HG03565 (cell line): ENCODE results near the gene EGFL8.
"Not testable (repeated sequence)": the region's sequence is repeated elsewhere in the genome, so short reads cannot be mapped to it uniquely, and the experiment has no call there.

Source experiments
- ATAC-seq: cut with Tn5 transposase; IDR thresholded peaks from one replicate; pipeline ENCODE4 v1.9.1; 2021; ENCODE audit warnings: mild to moderate bottlenecking, moderate library complexity; ENCODE audit not compliant: unreplicated experiment

EGFL8 gene

DNA sequence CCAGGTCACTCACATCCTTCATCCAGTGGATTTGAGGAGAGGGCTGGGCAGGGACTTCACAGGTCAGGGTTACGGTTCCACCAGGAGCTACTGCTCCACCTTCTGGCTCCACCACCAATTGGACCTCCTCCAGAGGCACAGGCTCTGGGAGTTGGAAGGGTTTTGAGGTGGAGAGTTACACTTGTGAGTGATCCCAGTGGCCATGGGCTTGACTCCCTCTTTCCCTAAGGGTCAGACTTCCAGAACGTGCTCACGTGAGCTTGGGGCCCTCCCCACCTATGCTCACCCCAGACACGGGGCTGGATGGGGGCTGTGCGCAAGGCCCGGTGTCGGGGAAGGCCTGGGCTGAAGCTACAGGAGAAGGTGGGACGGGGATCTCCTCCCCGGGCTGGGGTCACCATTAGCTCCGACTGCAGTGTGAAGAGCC, 18.2 kb downstream of the EGFL8 start:
- ATAC-seq: no peak

DNA sequence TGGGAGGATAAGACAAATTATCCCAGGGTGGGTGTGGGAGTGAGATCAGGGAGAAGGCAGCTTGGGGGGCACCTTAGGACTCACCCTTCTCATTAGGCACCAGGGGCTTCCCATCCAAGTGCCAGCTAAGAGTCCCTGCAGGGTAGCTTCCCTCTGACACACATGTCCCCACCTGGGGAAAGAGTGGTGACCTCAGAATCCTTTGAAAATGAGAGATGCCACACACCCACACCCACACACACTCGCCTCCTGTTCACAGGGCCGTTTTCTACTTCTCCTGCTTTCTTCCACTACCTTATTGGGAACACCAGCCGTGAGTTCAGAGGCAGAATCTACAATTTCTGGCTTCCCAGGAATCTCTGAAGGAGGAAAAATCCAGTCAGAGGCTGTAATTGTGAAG, 18.6 kb downstream of the EGFL8 start:
- no peak for ATAC-seq

DNA sequence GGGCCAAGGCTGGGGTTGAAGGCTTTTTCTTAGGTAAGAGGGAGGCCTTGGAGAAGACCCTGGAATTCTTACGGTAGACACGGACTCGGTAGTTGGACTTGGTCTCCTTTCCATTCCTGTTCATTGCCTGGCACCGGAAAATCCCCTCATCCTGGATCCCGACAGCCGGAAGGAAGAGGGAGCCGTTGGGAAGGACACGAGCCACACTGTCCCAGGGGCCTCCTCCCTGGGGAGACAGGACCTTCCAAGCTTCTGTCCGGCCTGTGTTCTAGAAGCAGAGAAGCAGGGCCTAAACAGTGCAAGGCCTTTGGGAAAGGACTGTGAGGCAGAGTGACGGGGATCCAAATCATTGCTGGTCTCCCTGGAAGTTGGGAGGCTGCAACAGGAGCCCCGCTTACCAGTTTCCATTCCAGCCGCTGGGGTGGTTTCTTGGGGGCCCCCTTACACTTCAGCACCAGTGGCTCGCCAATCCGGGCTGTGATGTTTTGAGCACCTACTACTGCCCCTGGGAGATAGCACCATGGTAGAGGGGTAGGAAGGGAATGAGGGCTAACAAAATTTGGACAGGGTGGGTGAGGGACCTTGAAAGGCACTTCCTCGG, 19.2 kb downstream of the EGFL8 start:
- no peak for ATAC-seq

DNA sequence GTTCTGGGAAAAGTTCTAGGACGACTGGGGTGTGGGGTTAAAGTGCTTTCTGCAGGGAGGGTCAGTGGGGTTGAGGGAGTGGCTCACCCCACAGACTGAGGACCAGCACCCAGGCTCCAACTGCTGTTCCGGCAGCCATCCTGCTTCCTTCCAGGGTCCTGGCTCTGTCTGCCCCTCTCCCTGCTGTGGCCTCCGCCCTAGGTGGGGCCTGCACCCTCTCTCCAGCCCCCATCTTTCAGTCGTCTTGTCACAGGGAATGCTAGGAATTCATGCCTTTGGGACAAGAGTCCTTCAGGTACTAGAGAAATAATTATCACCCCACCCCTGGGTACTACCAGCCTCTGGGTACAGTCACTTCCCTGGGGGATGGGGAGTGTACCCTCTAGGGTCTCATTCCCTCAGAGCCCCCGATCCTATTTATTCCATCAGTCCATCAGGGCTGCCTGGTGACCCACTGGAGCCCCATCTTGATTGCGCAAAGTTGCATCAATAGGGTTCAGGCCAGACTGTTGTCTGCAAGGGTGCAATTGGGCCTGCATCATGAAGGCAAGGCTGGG, 19.8 kb downstream of the EGFL8 start, which contains the start of gene AGER:
TSS of gene AGER (minus strand) at position 170 of the 557 bp plus-strand sequence. CDS start at position 139, 31 bp downstream.
- no peak for ATAC-seq

DNA sequence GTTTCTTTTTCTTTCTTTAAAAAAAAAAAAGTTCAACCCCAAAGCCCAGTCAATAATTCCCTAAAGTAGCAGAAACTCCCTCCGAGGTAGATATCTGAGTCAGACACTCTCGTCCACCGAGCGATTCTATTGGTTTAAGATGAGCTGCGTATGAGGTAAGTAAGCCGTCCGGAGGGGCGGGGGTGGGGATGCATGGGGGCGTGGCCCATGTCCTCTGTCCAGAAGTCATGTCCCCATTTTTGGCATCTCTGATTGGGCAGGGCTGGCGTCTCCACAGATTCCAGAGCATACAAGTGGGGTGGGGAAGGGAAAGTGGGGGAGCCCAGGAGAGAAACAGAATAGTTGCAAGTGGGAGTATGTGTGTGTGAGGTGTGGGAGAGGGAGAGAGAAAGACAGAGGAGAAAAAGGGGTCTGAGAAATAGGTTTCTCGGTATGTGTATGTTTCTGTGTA, 21.3 kb downstream of the EGFL8 start:
- ATAC-seq: not testable (repeated sequence)

DNA sequence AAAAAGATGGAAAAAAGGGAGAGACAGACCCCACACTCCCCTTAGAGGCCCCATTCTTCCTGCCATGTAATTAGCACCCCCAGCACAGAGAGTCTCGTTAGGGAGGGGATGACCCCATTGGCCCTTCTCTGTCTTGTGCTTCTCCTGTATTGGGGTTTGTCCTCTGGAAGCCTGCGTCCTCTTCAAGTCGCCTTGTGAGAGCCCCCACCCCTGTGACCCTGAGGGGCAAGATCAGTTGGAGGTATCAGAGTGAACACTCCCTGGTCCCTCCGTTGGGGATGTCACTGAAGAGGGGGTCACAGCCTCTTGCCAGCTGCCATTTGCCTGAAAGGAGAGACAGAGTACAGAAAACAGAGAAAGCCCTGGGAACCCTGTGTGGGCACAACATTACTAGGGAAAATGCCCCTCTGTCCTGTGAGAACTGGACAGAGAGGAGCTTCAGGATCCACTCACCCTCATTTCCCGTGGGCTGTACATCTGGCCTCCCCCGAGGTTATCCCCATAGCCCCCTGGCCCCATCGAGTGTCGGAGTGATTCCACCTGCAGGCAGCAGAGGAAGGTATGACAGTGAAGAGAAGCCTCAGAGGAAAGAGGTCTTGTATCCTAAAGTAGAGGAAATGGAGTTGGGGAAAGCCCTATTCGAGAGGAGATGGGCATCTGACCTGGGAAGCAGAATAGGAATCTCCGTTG, 21.9 kb downstream of the EGFL8 start:
- not testable (repeated sequence) for ATAC-seq

DNA sequence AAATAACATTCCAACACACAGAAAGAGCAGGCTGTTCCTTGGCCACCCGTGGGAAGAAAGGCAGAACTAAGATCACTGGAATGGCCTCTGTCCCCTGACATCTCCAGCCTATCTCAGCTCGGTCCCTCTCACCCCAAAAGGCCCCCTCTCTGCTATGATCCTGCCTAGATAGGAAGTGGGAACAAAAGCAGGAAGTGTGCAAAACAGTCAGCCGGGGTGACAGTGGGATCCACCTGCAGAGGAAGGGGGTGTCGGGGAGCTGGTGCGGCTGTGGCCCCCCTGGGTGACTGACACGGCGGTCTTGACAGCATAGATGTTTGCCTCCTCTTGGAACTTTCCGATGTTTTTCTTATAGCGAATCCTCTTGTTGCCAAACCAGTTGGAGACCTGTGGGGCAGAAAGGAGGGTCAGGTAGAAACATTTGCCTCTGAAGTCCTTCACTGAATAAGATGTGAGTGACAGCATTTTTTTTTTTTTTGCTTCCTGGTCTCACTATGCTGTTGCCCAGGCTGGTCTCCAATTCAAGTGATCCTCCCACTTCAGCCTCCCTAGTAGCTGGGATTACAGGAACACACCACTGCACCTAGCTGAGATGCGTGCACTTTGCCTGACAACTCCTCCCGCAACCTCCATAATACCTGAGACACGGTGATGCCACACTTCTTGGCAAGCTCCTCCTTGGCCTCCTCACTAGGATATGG, 22.8 kb downstream of the EGFL8 start:
- no peak for ATAC-seq

DNA sequence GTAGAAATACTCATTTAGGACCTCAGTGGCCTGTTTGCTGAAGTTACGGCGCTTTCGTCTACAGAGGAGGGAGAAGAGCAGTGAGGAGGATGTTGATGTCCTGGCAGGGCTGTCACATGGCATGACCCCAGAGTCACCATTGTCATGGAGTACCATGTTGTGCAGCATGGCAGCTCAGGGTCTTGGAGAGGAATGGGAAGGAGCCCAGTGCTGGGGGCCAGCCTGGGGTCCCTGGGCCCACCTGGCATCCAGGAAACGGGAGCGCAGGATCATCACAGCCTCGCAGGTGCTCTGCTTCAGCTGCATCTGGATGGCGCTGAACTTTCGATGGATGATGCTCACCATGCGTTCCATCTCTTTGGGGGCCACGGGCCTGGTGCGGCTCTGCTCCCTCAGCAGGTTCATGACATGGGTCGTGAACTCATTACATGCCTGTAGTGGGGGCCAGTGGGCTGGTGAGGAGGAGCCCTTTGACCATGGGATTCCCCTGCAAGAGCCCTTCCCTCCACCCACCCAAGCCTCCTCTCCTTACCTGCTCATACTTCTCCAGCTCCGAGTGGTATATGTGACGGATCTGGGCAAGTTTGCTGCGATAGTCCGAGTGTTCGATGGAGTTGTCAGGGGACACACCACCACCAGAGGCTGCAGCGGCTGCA, 23.5 kb downstream of the EGFL8 start:
- not testable (repeated sequence) for ATAC-seq

DNA sequence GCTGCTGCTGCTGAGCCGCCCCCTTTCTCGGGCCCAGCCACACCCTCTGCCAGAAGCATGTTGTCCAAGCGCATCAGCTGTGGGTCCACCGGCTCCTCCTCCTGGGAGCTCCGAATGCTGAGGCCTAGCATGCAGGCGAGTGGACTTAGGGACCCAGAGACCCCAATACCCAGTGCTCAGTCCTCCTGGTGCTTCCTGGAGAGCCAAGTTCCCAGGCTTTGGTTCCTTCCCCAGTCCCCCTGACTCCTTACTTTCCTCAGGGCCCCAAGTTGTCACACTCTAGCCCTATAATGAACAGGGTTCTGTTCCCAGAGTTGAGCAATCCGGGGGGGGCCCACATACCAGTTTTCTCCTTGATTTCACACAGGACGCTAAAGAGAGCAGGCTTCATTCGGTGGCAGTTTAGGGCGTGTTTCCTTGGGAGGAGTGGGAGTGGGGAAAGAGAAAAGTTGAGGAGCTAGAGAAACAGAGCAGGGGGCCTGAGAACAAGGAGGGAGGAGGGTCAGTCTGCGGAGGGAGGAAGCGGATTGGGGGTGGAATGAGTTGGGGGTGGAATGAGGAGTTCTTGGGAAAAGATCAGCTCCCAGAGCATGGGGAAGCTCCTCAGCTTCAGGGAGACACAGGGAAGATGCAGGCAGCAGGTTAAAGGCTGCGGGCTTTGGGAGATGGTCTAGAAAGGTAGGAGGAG, 24.1 kb downstream of the EGFL8 start:
- no peak for ATAC-seq

DNA sequence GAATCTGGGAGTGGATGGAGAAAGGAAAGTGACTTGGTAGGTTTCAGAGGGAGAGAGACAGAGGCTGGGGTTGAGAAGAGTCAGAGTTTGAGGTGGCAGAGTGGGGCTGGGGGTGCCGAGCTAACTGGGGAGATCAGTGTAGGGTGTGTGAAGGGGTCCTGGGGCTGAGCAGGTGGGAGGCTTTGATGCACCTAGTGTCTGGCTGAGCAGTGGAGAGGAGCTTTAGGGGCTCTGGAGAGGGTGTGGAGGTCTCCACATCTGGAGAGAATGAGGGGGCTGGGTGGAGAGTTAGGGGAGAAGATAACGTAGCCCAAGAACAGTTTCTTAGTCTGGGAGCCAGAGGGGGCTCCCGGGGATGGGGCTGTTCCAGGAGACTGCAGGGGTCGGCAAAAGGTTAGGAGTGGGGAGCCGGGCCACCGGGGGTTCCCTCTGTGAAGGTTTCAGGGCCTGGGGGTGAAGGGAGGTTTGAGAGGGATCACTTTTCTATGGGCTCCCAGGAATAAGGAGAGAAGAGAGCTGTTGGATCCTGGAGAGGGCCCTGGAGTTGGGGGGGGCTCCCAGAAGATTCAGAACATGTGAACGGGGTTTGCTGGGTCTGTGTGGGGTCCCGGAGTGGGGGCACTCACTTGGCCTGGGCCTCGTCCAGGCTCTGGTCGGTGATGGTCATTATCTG, 24.8 kb downstream of the EGFL8 start:
- ATAC-seq: no peak

DNA sequence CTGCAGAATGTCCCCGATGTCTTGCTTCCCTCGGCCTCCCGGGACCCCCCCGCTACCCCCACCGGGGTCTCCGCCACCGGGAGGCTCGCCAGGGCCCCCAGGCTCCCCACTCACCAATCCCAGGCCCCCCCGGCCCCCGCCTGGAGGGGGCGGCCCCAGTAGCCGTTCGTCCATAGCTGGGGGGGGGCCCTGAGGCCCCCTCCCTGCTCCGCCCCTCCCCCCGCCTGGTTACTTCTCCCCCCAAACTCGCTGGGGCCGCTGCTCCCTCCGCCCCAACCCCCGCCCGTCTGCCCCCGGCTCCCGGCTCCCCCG, 25.3 kb downstream of the EGFL8 start:
- ATAC-seq: no peak

DNA sequence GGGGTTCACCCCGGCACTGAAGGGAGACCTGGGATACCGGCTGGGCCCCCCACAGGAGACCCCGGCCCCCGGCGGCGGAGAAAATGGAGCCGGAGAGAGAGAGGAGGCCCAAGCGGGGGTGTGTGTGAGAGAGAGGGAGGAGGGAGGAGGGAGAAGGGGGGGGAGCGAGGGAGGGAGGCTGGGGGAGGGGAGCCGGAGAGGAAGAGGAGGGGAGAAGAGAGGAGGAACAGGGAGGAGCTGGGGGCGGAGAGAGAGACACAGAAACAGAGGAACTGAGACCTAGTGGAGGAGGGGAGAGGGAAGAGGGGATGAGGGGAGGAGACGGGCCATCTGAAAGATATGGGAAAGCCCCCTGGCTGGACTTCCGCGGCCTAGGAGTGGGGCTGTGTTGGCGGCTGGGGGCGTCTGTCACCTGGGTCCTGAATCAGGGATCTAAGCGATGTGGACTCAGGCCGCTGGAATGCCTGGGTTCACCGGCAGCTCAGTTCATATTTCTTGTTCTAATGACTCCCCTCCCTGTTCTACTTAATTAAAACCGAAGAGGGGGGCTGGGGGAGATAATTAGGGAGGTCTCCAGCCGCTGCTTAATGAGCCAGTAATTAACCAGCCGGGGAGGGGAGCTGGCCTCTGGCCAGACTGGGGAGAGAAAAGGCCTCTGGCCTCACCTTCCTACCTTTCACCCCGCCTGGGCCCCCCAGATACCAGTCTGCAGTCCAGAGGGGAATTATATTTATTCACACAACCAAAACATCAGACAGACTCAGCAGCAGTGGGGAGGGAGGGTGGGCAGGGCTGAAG, 25.9 kb downstream of the EGFL8 start, which contains the start of gene PBX2:
TSS of gene PBX2 (minus strand) at position 149 of the 798 bp plus-strand sequence. CDS start 287 bp downstream, outside the sequence.
- ATAC-seq: no peak

DNA sequence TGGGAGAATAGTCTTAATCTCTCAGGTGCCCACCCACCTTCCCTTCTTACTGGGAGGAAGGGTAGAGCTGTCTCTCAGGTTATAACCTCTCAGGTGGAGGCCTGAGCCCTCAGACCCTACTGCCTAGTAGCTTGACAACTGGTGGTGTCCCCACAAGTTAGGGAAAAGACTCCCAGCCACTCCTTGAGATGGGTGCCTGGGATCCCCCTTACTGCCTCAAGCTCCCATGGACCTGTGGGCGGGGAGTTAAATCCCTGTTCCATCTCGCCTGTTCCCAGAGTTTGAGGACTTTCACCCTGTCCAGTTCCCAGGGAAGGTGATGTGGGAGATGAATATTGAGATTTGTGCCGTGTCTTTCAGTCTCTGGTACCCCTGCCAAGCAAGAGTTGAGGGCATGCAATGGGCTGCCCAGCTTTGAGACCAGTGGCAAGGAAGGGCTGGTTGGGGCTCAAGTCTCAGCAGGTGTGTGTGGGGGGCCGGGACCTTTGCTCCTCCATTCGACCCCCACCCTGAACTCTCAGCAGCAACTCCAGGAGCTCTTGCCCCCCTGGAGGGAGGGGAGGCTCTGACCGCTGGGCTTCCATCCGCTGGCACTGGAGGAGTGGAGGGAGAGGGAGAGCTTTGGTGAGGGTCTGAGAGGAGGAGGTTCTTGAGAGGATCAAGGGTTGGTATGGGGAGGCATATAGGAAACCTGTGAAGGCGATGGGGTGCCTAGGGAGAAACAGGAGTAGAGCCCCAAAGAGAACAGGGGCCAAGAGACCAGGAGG, 26.7 kb downstream of the EGFL8 start:
- no peak for ATAC-seq

DNA sequence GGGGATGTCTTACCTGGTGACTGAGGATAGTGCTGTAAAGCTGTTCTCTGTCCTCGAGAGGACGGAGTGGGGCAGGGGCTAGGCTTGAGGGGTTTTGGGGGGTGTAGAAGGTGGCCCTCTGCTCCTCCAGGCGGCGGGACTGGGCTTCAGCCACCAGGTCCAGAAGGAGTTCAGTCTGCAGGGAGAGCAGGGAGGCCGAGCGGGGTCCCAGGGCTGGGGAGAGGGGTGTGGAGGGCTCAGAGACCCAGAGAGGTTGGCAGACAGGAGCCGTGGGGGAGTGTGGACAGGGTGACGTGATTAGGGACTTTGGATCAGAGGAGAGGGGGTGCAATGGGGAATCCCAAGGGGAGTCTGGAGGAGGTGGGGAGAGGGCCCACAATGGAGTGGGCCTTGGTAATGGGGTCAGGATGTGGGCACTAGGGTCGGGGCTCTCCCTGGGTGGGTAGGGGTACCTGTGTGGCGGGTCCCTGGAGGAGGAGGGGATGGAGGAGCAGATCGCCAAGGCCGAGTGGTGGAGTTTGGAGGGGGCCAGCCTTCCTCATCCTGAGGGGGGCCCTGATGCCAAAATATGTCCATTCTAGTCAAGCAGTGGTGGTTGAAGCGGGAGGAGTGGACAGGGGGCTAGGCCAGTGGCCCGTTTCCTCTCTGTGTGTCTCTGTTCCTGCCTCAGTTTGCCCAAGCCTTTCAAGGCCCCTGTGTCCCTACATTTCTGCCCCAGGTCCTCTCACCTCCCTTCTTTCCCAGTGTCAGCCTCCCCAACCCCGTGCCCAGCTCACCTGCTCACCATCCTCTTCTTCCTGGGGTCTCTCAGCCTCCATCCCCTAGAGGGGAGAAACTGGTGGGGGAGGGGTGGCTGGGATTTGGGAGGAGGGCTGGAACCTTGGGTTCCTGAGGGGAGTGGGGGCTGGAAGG, 27.6 kb downstream of the EGFL8 start:
- no peak for ATAC-seq

DNA sequence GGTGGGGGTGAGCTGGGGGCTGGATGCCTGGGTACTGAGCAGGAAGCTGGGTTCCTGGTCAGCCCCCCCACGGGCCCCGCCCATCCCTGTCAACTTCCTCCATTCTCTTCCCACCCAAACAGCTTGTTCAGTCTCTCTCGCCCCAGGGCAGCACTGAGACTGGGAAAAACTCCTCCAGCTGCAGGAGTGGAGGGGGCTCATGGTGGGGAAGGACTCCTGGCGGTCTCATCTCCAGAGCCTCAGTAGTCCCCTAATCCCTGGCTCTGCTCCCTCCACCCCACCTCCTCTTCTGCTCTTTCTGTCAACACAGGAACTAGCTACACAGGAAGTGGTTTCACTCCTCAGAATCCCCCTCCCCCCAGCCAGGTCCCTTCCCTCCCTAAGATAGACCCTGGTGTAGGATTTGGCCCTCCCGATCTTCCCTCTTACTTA, 28.2 kb downstream of the EGFL8 start, which contains the start of gene GPSM3:
TSS of gene GPSM3 (minus strand) at position 36 of the 432 bp plus-strand sequence. CDS start 130 bp downstream, outside the sequence.
- no peak for ATAC-seq

DNA sequence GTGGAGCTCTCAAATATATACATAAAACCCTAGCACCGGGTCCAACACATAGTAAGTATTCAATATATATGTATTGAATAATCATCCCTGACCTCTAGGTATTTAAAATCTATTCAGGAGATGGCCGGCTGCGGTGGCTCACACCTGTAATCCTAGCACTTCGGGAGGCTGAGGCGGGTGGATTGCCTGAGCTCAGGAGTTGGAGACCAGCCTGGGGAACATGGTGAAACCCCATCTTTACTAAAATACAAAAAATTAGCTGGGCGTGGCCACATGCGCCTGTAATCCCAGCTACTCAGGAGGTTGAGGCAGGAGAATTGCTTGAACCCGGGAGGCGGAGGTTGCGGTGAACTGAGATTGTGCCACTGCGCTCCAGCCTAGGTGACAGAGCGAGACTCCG, 28.7 kb downstream of the EGFL8 start:
- ATAC-seq: not testable (repeated sequence)

DNA sequence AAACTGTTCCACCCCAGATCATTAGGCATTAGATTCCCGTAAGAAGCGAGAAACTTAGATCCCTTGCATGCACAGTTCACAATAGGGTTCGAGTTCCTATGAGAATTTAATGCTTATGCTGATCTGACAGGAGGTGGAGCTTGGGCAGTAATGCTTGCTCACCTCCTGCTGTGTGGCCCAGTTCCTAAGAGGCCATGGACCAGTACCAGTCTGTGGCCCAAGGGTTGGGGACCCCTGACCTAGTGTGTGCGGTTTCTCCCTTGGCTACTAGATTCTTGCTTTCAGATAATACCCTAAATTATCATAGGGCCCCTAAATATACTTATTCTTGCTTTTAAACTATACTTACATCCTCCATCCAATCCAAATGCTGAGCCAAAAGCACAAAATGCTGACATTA, 30.0 kb downstream of the EGFL8 start:
- ATAC-seq: no peak
